WTC11 (cell line): ENCODE measurements around the gene CYP3A4.
"Not testable (repeated sequence)": the region's sequence is repeated elsewhere in the genome, so short reads cannot be mapped to it uniquely, and the experiment has no call there.

Experiments
- ATF2 ChIP-seq: sonication (generic); formaldehyde crosslinking; IDR thresholded peaks from 2 replicates; pipeline ENCODE4 v1.8.1; 2022; ENCODE audit warnings: low read depth, missing genetic modification reagents, borderline replicate concordance
- CTCF ChIP-seq: fragments of 200-600 bp; IDR thresholded peaks from 2 replicates; pipeline ENCODE4 v1.8.0; 2022; ENCODE audit warnings: antibody characterized with exemption
- SP1 ChIP-seq: sonication (generic); formaldehyde crosslinking; conservative IDR thresholded peaks from 2 replicates; pipeline ENCODE4 v1.8.1; 2022; ENCODE audit warnings: missing genetic modification reagents
- ZBTB43 ChIP-seq: sonication (generic); formaldehyde crosslinking; IDR thresholded peaks from 2 replicates; pipeline ENCODE4 v1.8.1; 2023; ENCODE audit warnings: mild to moderate bottlenecking, missing genetic modification reagents

- TF ChIP-seq CTCF; ATF2 (CRISPR knock-in tag); SP1 (CRISPR knock-in tag); ZBTB43: not testable (repeated sequence)
These were observed 17.4 kb upstream of the CYP3A4 start for GRCh38 chr7:99801407-99801806.
